ENCODE results near the gene ENPP3. TPM values are rescaled to one million over a fixed set of nuclear protein-coding genes. Genes with fewer than 3 reads are reported as not detected.
A peak's percentile ranks its signal among the peaks of the same experiment; 100 is the strongest.
"Not testable (repeated sequence)": the region's sequence is repeated elsewhere in the genome, so short reads cannot be mapped to it uniquely, and the experiment has no call there.

Gene ENPP3
- total and polyA plus RNA-seq, 2 experiments from 2014 or later = not detected

DNA sequence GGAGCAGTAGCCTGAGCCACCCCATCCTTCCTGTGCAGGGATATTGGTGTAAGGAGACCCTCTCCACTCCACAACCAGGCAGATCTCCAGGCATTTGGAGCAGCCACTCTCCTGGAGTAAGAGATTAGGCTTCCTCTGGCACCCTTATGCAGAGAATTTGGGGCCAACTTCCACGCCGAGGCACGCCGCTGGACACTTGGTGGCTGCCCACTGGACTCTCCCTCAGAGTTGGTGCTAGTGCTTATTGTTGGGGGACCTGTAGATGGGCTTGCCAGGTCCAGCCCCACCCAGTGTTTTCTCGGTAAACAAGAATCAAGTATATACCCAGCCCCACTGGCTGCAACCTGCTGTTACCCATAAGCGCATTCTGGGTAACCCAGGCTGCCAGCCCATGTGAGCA is 78.5 kb downstream of the ENPP3 start:
- H3K36me3 ChIP-seq (ENCODE audit: low read depth); DNase-seq; H3K27ac ChIP-seq; H3F3A ChIP-seq (ENCODE audit: insufficient read depth); H2AFZ ChIP-seq; H3K4me2 ChIP-seq (ENCODE audit: unreplicated experiment); H3K4me3 ChIP-seq; H3K79me2 ChIP-seq (ENCODE audit: insufficient read depth); in situ Hi-C loops (cut with MboI); H3K4me1 ChIP-seq (ENCODE audit: insufficient read depth); H3K9ac ChIP-seq; H3K9me3 ChIP-seq (ENCODE audit: low read depth); H3K9me2 ChIP-seq (ENCODE audit: insufficient read depth); H3K27me3 ChIP-seq (replicated peaks; ENCODE audit: insufficient read depth); H4K20me1 ChIP-seq (ENCODE audit: insufficient read depth): not testable (repeated sequence)
- WGBS, 2 experiments (ENCODE audit: low coverage in 1 of 2, low lambda C conversion rate in 2 of 2, missing lambda C conversion rate in 2 of 2) = 99 to 100% methylated on average over 6 of the region's 6 CpGs

DNA sequence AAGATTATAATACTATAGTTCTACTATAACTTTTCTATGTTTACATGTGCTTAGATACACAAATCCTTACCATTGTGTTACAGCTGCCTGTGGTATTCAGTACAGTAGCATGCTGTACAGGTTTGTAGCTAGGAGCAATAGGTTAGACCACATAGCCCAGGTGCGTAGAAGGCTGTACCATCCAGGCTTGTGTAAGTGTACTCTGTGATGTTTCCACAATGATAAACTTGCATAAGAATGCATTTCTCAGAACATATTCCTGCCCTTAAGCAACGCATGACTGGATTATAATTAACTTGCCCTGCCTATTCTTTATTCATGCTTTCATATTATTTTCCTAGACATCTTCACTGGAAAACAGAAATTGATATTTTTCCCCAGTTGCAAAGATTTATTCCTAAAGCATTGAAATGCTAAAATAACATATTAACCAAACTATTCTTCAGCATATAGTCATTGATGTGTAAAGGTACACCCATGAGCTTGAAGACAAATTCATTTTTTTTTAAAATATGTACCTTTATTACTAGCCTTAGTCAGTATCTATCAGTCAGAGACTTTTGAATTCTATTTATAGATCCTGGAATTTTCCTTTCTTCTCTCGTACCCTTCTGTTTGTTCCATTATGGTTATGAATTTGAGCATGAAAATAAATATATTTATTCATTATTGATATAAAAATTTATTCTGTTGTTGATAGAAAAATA is 80.9 kb downstream of the ENPP3 start:
- Histone ChIP-seq H2AFZ (no peak overlapping the region), H3K9me2 (ENCODE audit: insufficient read depth) (no peaks in the 10 kb centered on the region), H3K4me2 (ENCODE audit: unreplicated experiment) (no peak overlapping the region), H3K9ac (no peak overlapping the region), H3K4me1 (ENCODE audit: insufficient read depth) (no peaks in the 10 kb centered on the region), H3K79me2 (ENCODE audit: insufficient read depth) (no peaks in the 10 kb centered on the region), H3F3A (ENCODE audit: insufficient read depth) (no peaks in the 10 kb centered on the region), H3K27me3 (replicated peaks; ENCODE audit: insufficient read depth) (no peaks in the 10 kb centered on the region), H3K27ac (no peak overlapping the region), H3K9me3 (ENCODE audit: low read depth) (no peaks in the 10 kb centered on the region), H4K20me1 (ENCODE audit: insufficient read depth) (no peaks in the 10 kb centered on the region), H3K4me3 (no peak overlapping the region), H3K36me3 (ENCODE audit: low read depth) (no peaks in the 10 kb centered on the region)
- 77 to 80% methylated on average over 3 of the region's 3 CpGs for WGBS, 2 experiments (ENCODE audit: low coverage in 1 of 2, low lambda C conversion rate in 2 of 2, missing lambda C conversion rate in 2 of 2)
- in situ Hi-C loops (cut with MboI) = no loop called here
- no peak for TF ChIP-seq EZH2 (IDR thresholded peaks at IDR 0.05; ENCODE audit: insufficient read depth, poor library complexity, severe bottlenecking)
- TF ChIP-seq EZH2phosphoT487 (IDR thresholded peaks at IDR 0.05; ENCODE audit: insufficient read depth, low read depth) = no peak
- no peak for DNase-seq

DNA sequence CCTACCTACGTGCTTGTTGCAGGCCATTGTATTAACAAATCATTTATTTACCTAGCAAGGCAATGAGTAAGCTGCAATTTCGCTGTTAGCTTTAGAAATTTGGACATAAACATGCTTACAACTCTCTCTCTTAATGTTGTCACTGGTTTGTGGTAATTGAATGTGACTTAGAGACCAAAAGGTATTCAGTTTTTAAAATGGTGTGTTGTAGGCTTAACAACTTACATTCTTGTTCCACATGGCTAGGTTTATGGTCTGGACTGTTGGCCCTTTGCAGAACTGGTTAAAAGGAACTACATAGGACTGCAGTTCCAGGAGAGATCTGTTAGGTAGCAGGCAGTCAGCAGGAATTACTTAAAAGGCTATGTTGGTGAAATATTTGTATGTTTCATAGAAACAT is 84.1 kb downstream of the ENPP3 start:
- TF ChIP-seq EZH2 (IDR thresholded peaks at IDR 0.05; ENCODE audit: insufficient read depth, poor library complexity, severe bottlenecking) (no peak), EZH2phosphoT487 (IDR thresholded peaks at IDR 0.05; ENCODE audit: insufficient read depth, low read depth) (no peak)
- Histone ChIP-seq H3F3A (ENCODE audit: insufficient read depth) (no peaks in the 10 kb centered on the region), H3K9ac (no peak overlapping the region), H3K27me3 (replicated peaks; ENCODE audit: insufficient read depth) (no peaks in the 10 kb centered on the region), H3K4me2 (ENCODE audit: unreplicated experiment) (no peak overlapping the region), H4K20me1 (ENCODE audit: insufficient read depth) (no peaks in the 10 kb centered on the region), H3K9me2 (ENCODE audit: insufficient read depth) (no peaks in the 10 kb centered on the region), H3K9me3 (ENCODE audit: low read depth) (no peaks in the 10 kb centered on the region), H3K27ac (no peak overlapping the region), H3K79me2 (ENCODE audit: insufficient read depth) (no peaks in the 10 kb centered on the region), H2AFZ (no peak overlapping the region), H3K36me3 (ENCODE audit: low read depth) (no peaks in the 10 kb centered on the region), H3K4me1 (ENCODE audit: insufficient read depth) (no peaks in the 10 kb centered on the region), H3K4me3 (no peak overlapping the region)
- in situ Hi-C loops (cut with MboI) = no loop called here
- no peak for DNase-seq
- WGBS, 2 experiments (ENCODE audit: low coverage in 1 of 2, low lambda C conversion rate in 2 of 2, missing lambda C conversion rate in 2 of 2) = 82 to 83% methylated on average over 2 of the region's 2 CpGs

DNA sequence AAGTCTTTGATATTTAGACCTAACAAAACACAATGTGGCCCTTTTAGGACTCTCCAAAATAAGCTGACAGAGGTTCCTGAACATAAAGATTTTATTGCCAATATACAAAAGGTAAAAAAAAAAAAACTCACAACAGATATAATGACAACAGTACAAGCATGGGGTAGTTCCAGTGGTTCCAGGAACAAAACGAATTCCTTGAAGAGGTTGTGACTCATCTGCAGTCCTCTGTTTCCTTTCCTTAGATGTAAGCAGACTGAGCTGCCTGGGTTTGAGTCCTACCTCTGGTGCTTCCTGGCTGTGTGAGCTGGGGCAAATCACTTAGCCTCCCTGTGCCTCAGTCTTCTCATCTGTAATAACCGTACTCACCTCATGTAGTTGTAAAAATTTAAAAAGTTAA is 87.0 kb downstream of the ENPP3 start:
- in situ Hi-C loops (cut with MboI) = no loop called here
- Histone ChIP-seq H2AFZ (no peak overlapping the region), H3K9ac (no peak overlapping the region), H3K4me2 (ENCODE audit: unreplicated experiment) (no peak overlapping the region), H3K9me2 (ENCODE audit: insufficient read depth) (no peaks in the 10 kb centered on the region), H3K27me3 (replicated peaks; ENCODE audit: insufficient read depth) (no peaks in the 10 kb centered on the region), H3K4me1 (ENCODE audit: insufficient read depth) (no peaks in the 10 kb centered on the region), H4K20me1 (ENCODE audit: insufficient read depth) (no peaks in the 10 kb centered on the region), H3K79me2 (ENCODE audit: insufficient read depth) (no peaks in the 10 kb centered on the region), H3K36me3 (ENCODE audit: low read depth) (no peaks in the 10 kb centered on the region), H3F3A (ENCODE audit: insufficient read depth) (no peaks in the 10 kb centered on the region), H3K4me3 (no peak overlapping the region), H3K9me3 (ENCODE audit: low read depth) (no peaks in the 10 kb centered on the region), H3K27ac (no peak overlapping the region)
- WGBS, 2 experiments (ENCODE audit: low coverage in 1 of 2, low lambda C conversion rate in 2 of 2, missing lambda C conversion rate in 2 of 2) = 51 to 58% methylated on average over 2 of the region's 2 CpGs
- peak; percentile 16 for DNase-seq
- TF ChIP-seq EZH2 (IDR thresholded peaks at IDR 0.05; ENCODE audit: insufficient read depth, poor library complexity, severe bottlenecking) = no peak
- no peak for TF ChIP-seq EZH2phosphoT487 (IDR thresholded peaks at IDR 0.05; ENCODE audit: insufficient read depth, low read depth)

DNA sequence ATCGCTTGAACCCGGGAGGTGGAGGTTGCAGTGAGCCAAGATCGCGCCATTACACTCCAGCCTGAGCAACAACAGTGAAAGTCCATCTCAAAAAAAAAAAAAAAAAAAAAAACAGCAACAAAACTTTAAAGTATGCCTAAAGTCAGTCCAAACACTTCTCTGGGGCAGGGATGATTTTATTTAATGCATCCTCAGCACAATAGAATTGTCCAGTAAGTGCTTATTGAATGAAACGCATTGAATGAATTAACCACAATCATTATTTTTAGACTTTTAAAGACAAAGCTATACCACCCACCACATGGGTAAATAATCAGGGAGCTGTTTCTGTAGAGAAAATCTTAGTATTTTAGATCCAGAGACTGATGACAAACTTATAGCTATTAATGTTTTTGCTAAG is 90.4 kb downstream of the ENPP3 start:
- Histone ChIP-seq H3K9me2 (ENCODE audit: insufficient read depth) (no peaks in the 10 kb centered on the region), H4K20me1 (ENCODE audit: insufficient read depth) (no peaks in the 10 kb centered on the region), H3K4me3 (no peak overlapping the region), H3F3A (ENCODE audit: insufficient read depth) (no peaks in the 10 kb centered on the region), H3K9me3 (ENCODE audit: low read depth) (no peaks in the 10 kb centered on the region), H3K79me2 (ENCODE audit: insufficient read depth) (no peaks in the 10 kb centered on the region), H3K36me3 (ENCODE audit: low read depth) (no peaks in the 10 kb centered on the region), H3K4me2 (ENCODE audit: unreplicated experiment) (no peak overlapping the region), H3K4me1 (ENCODE audit: insufficient read depth) (no peaks in the 10 kb centered on the region), H3K27me3 (replicated peaks; ENCODE audit: insufficient read depth) (no peaks in the 10 kb centered on the region), H3K27ac (no peak overlapping the region), H2AFZ (no peak overlapping the region), H3K9ac (no peak overlapping the region)
- TF ChIP-seq EZH2 (IDR thresholded peaks at IDR 0.05; ENCODE audit: insufficient read depth, poor library complexity, severe bottlenecking) (no peak), EZH2phosphoT487 (IDR thresholded peaks at IDR 0.05; ENCODE audit: insufficient read depth, low read depth) (no peak)
- no peak for DNase-seq
- in situ Hi-C loops (cut with MboI) = no loop called here
- 93 to 95% methylated on average over 5 of the region's 5 CpGs for WGBS, 2 experiments (ENCODE audit: low coverage in 1 of 2, low lambda C conversion rate in 2 of 2, missing lambda C conversion rate in 2 of 2)

Data from GM23248 (cell line).